ENCODE results near the gene IFNAR1. TPM values are rescaled to one million over a fixed set of nuclear protein-coding genes. Genes with fewer than 3 reads are reported as not detected.
"Not testable (repeated sequence)": the region's sequence is repeated elsewhere in the genome, so short reads cannot be mapped to it uniquely, and the experiment has no call there.

IFNAR1 gene
- total RNA-seq, 1 experiment from 2014 or later = 14.2 TPM

- Histone ChIP-seq H3K4me2 (ENCODE audit: insufficient read depth, insufficient read length, low read length) (peak overlapping the region; percentile 49), H3K23ac (ENCODE audit: insufficient read length, low read depth, low read length) (no peak overlapping the region), H3K79me2 (ENCODE audit: insufficient read depth, low read length) (no peaks in the 10 kb centered on the region), H2BK5ac (ENCODE audit: insufficient read length, low read length) (no peak overlapping the region), H3K9me3 (ENCODE audit: control insufficient read depth, low read depth, low read length) (no peaks in the 10 kb centered on the region), H3K4ac (ENCODE audit: low read depth, low read length) (no peak overlapping the region), H4K8ac (replicated peaks; ENCODE audit: insufficient read length, low read depth, low read length) (no peak overlapping the region), H4K5ac (ENCODE audit: insufficient read length, low read depth, low read length) (no peak overlapping the region), H2BK15ac (ENCODE audit: low read depth, low read length) (no peak overlapping the region), H3K23me2 (ENCODE audit: insufficient read length, low read depth, low read length, poor library complexity, severe bottlenecking) (no peaks in the 10 kb centered on the region), H3K9ac (ENCODE audit: extremely low read depth, insufficient read length, low read length) (peak overlapping the region; percentile 27), H2BK120ac (ENCODE audit: low read depth, low read length, poor library complexity, severe bottlenecking) (no peak overlapping the region), H2BK20ac (ENCODE audit: low read depth, low read length, poor library complexity, severe bottlenecking) (no peak overlapping the region), H2BK12ac (ENCODE audit: insufficient read length, low read depth, low read length) (no peak overlapping the region), H3K4me1 (ENCODE audit: insufficient read depth, low read length) (no peaks in the 10 kb centered on the region), H4K20me1 (ENCODE audit: control insufficient read depth, insufficient read depth, insufficient read length) (no peaks in the 10 kb centered on the region), H3K14ac (ENCODE audit: insufficient read depth, low read length) (no peak overlapping the region), H3K27me3 (ENCODE audit: insufficient read depth, low read length) (no peaks in the 10 kb centered on the region), H2AFZ (ENCODE audit: low read length) (no peak overlapping the region), H3K79me1 (ENCODE audit: insufficient read depth, low read depth, low read length, poor library complexity, severe bottlenecking) (no peaks in the 10 kb centered on the region), H4K91ac (ENCODE audit: insufficient read length, low read depth, low read length) (no peak overlapping the region), H3T11ph (ENCODE audit: low read length) (no peak overlapping the region), H3K27ac (ENCODE audit: insufficient read length, low read depth, low read length) (peak overlapping the region; percentile 57), H2AK5ac (ENCODE audit: insufficient read length, low read length) (no peak overlapping the region), H3K18ac (ENCODE audit: insufficient read length, low read depth, low read length) (peak overlapping the region; percentile 70), H3K56ac (ENCODE audit: insufficient read length, low read depth, low read length) (no peak overlapping the region)
- Mint-ChIP-seq H3K27me3 (ENCODE audit: low read depth) (no peaks in the 10 kb centered on the region; the same call in 1 of the 2 replicates), H3K27ac (peak overlapping the region; percentile 67 to 89 (median 89)), H3K4me1 (peaks cover 16 to 17% of the 10 kb centered on the region in 2 experiments), H3K4me3 (peak overlapping the region; percentile 59 to 74), H3K9me3 (peaks cover 12 to 17% of the 10 kb centered on the region in 2 experiments), H3K36me3 (ENCODE audit: insufficient read depth in 1 of 3, low read depth in 3 of 3) (peaks cover 2 to 18% (median 15%) of the 10 kb centered on the region in 3 experiments; a peak in 6 of 7 replicates)
- DNase-seq = peak; percentile 92
- WGBS (ENCODE audit: extremely low coverage, insufficient read length, low lambda C conversion rate) = no CpG with 5 or more reads among the region's 12 CpGs
- no peak for TF ChIP-seq CTCF (conservative IDR thresholded peaks at IDR 0.05)
Observed at GRCh38 chr21:33362044-33362555, 37.3 kb downstream of the IFNAR1 start.

GRCh38 chr21:33363911-33364609, 39.3 kb downstream of the IFNAR1 start:
- not testable (repeated sequence) for H3T11ph ChIP-seq (ENCODE audit: low read length); H3K4me2 ChIP-seq (ENCODE audit: insufficient read depth, insufficient read length, low read length); H3K14ac ChIP-seq (ENCODE audit: insufficient read depth, low read length); H2BK20ac ChIP-seq (ENCODE audit: low read depth, low read length, poor library complexity, severe bottlenecking); H3K23me2 ChIP-seq (ENCODE audit: insufficient read length, low read depth, low read length, poor library complexity, severe bottlenecking); H2AK5ac ChIP-seq (ENCODE audit: insufficient read length, low read length); H2BK120ac ChIP-seq (ENCODE audit: low read depth, low read length, poor library complexity, severe bottlenecking); H4K91ac ChIP-seq (ENCODE audit: insufficient read length, low read depth, low read length); H3K4ac ChIP-seq (ENCODE audit: low read depth, low read length); H3K56ac ChIP-seq (ENCODE audit: insufficient read length, low read depth, low read length); H3K27ac Mint-ChIP-seq; H4K8ac ChIP-seq (replicated peaks; ENCODE audit: insufficient read length, low read depth, low read length); H3K9ac ChIP-seq (ENCODE audit: extremely low read depth, insufficient read length, low read length); H2BK15ac ChIP-seq (ENCODE audit: low read depth, low read length); H3K79me2 ChIP-seq (ENCODE audit: insufficient read depth, low read length); H3K27me3 ChIP-seq (ENCODE audit: insufficient read depth, low read length); H2BK5ac ChIP-seq (ENCODE audit: insufficient read length, low read length); H3K4me1 ChIP-seq (ENCODE audit: insufficient read depth, low read length); H3K79me1 ChIP-seq (ENCODE audit: insufficient read depth, low read depth, low read length, poor library complexity, severe bottlenecking); DNase-seq; H3K27me3 Mint-ChIP-seq (ENCODE audit: low read depth); H2BK12ac ChIP-seq (ENCODE audit: insufficient read length, low read depth, low read length); H2AFZ ChIP-seq (ENCODE audit: low read length); H3K27ac ChIP-seq (ENCODE audit: insufficient read length, low read depth, low read length); H3K23ac ChIP-seq (ENCODE audit: insufficient read length, low read depth, low read length); H4K20me1 ChIP-seq (ENCODE audit: control insufficient read depth, insufficient read depth, insufficient read length); H3K18ac ChIP-seq (ENCODE audit: insufficient read length, low read depth, low read length); H3K9me3 ChIP-seq (ENCODE audit: control insufficient read depth, low read depth, low read length); H4K5ac ChIP-seq (ENCODE audit: insufficient read length, low read depth, low read length)
- H3K4me1 Mint-ChIP-seq = peaks cover 16 to 18% of the 10 kb centered on the region in 2 experiments
- H3K9me3 Mint-ChIP-seq = peaks cover 29 to 34% of the 10 kb centered on the region in 2 experiments
- peaks cover 13 to 35% (median 27%) of the 10 kb centered on the region in 3 experiments; a peak in 6 of 7 replicates for H3K36me3 Mint-ChIP-seq (ENCODE audit: insufficient read depth in 1 of 3, low read depth in 3 of 3)
- no CpG with 5 or more reads among the region's 10 CpGs for WGBS (ENCODE audit: extremely low coverage, insufficient read length, low lambda C conversion rate)
- peak overlapping the region in 1 of 2 experiments; percentile 32; a peak in 1 of 5 replicates for H3K4me3 Mint-ChIP-seq
